Measurements from ENCODE around the gene KNDC1.

The KNDC1 gene

DNA sequence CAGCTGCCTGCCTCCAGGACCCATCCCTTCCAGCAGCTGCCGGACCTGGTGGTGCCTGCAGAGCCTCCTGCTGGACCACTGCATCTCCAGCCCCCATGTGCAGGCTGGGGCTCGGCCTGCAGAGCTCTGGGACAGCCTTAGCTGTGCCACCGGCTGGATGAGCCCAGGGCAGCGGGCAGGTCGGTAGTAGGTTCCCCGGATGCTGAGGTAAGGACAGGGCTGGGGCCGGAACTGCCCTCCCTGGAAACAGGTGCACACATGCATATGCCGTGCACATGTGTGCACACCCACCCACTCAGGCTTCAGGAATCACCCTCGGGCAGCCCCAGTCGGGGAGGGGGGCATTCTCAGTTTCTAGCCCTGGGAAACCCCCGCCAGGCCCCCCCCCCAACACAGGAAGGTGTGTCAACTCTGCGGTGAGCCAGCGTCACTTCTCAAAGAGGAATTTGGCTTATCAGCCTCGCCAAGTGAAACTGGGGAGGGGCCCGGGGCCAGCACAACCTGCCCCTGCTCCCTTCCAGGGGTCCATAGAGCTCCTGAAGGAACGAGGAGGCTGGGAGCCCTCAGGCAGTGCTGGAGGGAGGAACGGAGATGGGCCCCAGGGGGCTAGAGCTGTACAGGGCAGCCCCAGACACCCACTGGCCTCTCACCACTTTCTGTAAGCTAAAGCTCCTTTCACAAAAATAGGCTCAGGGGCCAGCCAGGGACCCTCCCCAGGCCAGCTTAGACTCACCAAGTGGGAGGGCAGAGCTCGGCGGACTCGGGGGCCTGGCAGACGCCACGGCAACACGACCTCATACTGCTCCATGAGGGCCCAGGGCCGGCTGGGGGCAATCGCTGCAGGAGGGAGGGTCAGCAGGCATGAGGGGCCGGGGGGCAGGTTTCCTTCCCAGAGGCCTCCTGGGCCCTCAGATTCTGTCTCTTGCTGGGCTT, 115.0 kb downstream of the KNDC1 start:
- no peak for DNase-seq (ENCODE audit: low read depth)
- in situ Hi-C loops (cut with HindIII; ENCODE audit: low sequenced_read_pairs) = no loop called here
- TF ChIP-seq, protein P1, sequence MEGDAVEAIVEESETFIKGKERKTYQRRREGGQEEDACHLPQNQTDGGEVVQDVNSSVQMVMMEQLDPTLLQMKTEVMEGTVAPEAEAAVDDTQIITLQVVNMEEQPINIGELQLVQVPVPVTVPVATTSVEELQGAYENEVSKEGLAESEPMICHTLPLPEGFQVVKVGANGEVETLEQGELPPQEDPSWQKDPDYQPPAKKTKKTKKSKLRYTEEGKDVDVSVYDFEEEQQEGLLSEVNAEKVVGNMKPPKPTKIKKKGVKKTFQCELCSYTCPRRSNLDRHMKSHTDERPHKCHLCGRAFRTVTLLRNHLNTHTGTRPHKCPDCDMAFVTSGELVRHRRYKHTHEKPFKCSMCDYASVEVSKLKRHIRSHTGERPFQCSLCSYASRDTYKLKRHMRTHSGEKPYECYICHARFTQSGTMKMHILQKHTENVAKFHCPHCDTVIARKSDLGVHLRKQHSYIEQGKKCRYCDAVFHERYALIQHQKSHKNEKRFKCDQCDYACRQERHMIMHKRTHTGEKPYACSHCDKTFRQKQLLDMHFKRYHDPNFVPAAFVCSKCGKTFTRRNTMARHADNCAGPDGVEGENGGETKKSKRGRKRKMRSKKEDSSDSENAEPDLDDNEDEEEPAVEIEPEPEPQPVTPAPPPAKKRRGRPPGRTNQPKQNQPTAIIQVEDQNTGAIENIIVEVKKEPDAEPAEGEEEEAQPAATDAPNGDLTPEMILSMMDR (IDR thresholded peaks at IDR 0.05; ENCODE audit: low read depth, low read length, missing control alignments) = no peak
- no peak overlapping the region for H3K4me3 ChIP-seq (ENCODE audit: low read depth, low read length)

DNA sequence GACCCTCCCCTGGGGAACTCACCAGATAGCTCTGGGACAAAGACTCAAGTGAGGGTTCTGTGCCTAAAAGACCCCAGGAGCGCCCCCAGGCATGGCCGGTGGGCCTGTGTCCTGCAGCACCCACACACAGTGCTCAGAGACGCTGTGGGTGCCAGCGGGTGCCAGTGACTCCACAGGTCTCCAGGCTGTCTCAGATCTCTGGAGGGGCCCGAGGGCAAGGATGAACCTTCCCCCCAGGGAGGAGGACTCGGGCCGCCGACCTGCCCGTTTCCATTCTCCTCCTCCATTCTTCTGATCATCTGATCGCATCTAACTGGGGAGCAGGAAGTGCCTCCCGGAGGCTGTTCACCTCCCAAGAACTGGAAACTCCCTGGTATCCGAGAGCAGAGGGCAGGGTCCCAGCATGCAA, 115.7 kb downstream of the KNDC1 start:
- TF ChIP-seq, protein P1 (IDR thresholded peaks at IDR 0.05; ENCODE audit: low read depth, low read length, missing control alignments) = no peak
- no peak for DNase-seq (ENCODE audit: low read depth)
- in situ Hi-C loops (cut with HindIII; ENCODE audit: low sequenced_read_pairs) = no loop called here
- no peak overlapping the region for H3K4me3 ChIP-seq (ENCODE audit: low read depth, low read length)

Data from astrocyte of the cerebellum (primary cell).